Stimulated activated naive CD4-positive, alpha-beta T cell treated with Interleukin-2 at 50 U/mL for 16 hours (primary cell): ENCODE data around the gene ATXN10.
A peak's percentile ranks its signal among the peaks of the same experiment; 100 is the strongest.
"Not testable (repeated sequence)": the region's sequence is repeated elsewhere in the genome, so short reads cannot be mapped to it uniquely, and the experiment has no call there.

Experiments
- DNase-seq: peaks from one replicate; lab custom pipeline; 2025; lab: John Stamatoyannopoulos, UW

Gene ATXN10

GRCh38 chr22:45671783-45672563, at the start of gene ATXN10:
TSS of gene ATXN10 (plus strand) at chr22:45671834. CDS start at chr22:45672064, 230 bp downstream.
- peak; percentile 73 for DNase-seq

- no peak for DNase-seq
These were observed 49.6 kb upstream of the ATXN10 start for GRCh38 chr22:45621836-45622600.

- DNase-seq: not testable (repeated sequence)
These were observed 48.0 kb upstream of the ATXN10 start for GRCh38 chr22:45623464-45624145.

- DNase-seq: no peak
These were observed 45.4 kb upstream of the ATXN10 start for GRCh38 chr22:45626198-45626651.

- no peak for DNase-seq
These were observed 44.0 kb upstream of the ATXN10 start for GRCh38 chr22:45627489-45628233.

GRCh38 chr22:45628515-45628914, 43.1 kb upstream of the ATXN10 start:
- DNase-seq: no peak

GRCh38 chr22:45629469-45630089, 42.1 kb upstream of the ATXN10 start:
- DNase-seq: no peak

GRCh38 chr22:45630436-45630835, 41.2 kb upstream of the ATXN10 start:
- DNase-seq: no peak

GRCh38 chr22:45631140-45631840, 40.3 kb upstream of the ATXN10 start:
- no peak for DNase-seq

GRCh38 chr22:45631841-45632238, 39.8 kb upstream of the ATXN10 start:
- DNase-seq: no peak

GRCh38 chr22:45632791-45633515, 38.7 kb upstream of the ATXN10 start:
- no peak for DNase-seq

GRCh38 chr22:45636683-45637082, 35.0 kb upstream of the ATXN10 start:
- no peak for DNase-seq

GRCh38 chr22:45638197-45638596, 33.4 kb upstream of the ATXN10 start:
- DNase-seq: no peak

GRCh38 chr22:45638834-45639746, 32.5 kb upstream of the ATXN10 start:
- no peak for DNase-seq

GRCh38 chr22:45639747-45640102, 31.9 kb upstream of the ATXN10 start:
- no peak for DNase-seq

- no peak for DNase-seq
These were observed 31.2 kb upstream of the ATXN10 start for GRCh38 chr22:45640291-45640940.

GRCh38 chr22:45640941-45641621, 30.6 kb upstream of the ATXN10 start:
- DNase-seq: no peak

- DNase-seq: no peak
These were observed 28.6 kb upstream of the ATXN10 start for GRCh38 chr22:45642986-45643385.
